ENCODE measurements around the gene TCEAL7.
"Not testable (repeated sequence)": the region's sequence is repeated elsewhere in the genome, so short reads cannot be mapped to it uniquely, and the experiment has no call there.

The TCEAL7 gene, protein sequence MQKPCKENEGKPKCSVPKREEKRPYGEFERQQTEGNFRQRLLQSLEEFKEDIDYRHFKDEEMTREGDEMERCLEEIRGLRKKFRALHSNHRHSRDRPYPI

DNA sequence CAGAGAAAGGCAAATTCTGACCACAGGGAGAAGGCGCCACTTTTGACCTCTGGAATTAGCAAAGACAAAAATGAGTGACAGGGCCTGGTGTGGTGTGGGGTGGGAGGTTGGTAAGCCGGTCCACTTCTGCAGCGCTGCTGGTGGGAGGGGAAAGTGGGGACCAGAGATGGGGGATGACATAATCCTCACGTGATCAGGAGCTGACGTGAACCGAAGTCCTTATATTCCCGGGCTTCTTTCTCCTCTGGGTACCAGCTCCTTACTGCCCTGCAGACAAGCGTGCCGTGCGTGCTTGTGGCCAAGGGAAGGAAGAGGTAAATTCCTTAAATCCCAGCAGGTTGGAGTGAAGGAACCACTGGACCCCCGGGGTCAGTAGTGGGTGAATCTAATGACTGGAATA is at the start of gene TCEAL7:
Gene TCEAL7 (plus strand): TSS at position 249 of the 400 bp plus-strand sequence. CDS start 1,165 bp downstream, outside the sequence.
- no peak for DNase-seq

DNA sequence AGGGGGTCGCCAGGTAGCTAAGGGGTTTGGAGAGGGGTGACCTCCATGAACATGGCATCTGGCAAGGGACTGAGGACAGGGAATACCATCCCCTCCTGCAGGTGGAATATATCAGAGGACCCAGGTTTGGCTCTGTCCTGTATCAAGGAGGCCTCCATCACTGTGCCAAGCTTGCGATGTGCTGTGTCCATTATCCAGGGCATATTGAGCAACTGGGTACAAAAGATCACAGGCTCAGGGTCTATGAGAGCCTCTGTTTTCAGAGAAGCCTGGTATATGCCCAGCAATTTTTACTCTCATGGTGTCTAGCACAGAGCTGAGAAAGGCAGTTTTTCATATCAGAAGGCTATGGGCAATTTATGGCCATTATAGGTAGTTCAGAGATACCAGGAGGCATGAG is 36.9 kb upstream of the TCEAL7 start:
- DNase-seq = no peak

DNA sequence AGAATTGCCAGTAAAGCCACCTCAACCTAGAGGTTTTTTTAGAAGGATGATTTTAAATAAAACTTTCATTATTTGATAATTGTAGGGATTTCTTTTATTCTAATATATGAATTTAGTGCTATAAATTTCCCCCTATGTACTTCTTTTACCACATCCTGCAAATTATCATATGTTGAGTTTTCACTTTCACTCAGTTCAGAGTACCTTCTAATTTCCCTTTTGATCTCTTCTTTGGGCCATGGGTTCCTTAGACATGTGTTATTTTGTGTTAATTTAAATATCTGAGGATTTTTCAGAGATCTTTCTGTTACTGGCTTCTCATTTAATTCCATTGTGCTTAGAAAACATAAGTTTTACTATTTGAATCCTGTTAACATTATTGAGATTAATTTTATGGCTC is 25.3 kb upstream of the TCEAL7 start:
- DNase-seq = no peak

DNA sequence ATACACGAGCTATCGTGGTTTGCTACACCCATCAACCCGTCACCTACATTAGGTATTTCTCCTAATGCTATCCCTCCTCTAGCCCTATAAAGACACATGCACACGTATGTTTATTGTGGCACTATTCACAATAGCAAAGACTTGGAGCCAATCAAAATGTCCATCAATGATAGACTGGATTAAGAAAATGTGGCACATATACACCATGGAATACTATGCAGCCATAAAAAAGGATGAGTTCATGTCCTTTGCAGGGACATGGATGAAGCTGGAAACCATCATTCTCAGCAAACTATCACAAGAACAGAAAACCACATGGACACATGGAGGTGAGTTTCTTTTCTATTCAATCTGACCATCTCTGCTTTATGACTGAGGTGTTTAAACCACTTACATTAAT is 24.4 kb upstream of the TCEAL7 start:
- not testable (repeated sequence) for DNase-seq

DNA sequence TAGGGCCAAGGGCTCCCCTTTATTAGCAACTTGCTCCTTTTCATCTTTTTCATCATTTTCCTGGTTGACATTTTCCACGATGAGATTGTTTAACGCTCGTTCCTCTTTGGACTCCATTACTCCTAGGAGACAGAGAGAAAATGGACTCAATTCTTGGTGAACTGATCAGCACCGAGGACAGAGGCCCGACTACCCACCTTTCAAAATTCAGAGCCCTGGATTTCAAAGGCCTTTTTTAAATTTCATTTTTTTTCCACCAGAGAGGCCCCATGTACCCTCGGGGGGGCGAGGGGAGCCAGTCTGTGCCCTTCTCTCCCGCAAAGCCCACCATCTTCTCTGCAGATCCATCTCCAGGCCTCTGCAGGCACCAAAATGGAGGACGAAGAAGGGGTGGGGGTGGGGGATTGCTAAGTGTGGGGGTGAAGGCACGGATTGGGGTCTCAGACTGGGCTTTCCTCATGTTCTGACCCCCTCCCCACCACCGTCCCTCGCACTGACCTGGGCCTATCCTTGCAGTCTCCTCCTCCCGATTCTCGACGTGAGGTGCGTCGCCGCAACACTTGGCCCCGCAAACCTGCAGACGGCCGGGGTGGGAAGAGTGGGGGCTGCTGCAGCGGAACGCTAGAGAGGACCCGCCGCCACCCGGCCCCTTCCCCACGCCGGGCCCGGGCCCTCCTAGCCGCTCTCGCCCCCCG is 20.0 kb upstream of the TCEAL7 start:
- no peak for DNase-seq

DNA sequence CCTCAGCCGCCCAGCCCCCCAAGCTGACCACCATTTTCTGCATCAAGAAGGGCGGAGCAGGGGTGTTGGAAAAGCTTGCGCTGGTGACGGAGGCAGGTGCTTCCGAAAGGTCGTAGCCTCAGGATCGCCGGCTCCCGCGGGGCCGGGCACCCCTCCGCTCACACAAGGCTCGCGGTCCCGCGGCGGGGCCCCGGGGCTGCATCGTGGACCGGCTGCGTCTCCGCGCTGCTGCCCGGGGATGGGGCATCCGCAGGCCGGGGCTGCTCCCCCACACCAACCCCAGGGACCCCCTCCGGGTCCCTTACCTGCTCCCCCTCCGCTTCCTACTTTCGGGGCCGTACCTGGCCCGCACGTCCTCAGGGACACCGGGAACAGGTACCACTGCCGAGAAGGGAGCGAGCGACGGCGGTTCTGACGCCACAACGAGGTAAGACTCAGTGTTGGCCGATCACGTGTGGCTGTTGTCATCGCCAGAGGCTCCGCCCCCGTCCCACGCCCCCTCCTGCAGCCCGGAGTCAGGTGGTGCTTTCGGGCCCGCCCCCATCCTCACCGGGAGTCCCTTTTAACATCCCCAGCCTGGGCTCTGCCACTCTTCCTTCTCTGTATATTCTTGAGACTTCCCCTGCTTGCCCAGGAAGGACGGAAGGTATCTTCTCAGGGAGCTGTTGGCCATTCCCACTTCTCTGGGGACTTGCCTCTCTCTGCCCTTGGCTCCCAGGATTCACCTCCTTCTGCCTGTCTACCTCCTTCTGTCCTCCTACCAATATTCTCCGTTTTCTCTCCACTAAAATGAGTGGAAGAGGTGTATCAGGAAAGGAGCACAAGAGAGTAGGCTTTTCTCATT is 19.3 kb upstream of the TCEAL7 start, which contains the start of gene BEX2:
Gene BEX2 (minus strand): TSS at position 436 of the 844 bp plus-strand sequence. CDS start 1,014 bp downstream, outside the sequence.
- peak; percentile 22 for DNase-seq

DNA sequence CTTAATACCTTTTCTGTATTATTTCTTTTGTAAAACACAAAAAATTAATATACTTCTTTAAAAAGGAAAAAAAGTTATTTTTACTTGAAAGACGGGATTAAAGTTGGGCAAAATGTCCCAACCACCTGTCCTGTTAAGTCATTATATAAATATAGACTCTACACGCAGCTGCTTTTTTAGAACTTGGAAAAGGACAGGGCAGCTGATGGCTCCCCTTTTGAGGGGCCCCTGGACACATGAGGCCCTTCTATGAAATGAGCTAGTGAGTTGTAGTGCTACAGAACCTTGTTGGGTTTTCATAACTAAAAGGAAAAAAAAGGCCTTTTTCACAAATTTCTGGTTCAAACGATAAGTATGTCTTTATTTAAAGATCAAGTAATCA is 18.6 kb upstream of the TCEAL7 start:
- no peak for DNase-seq

DNA sequence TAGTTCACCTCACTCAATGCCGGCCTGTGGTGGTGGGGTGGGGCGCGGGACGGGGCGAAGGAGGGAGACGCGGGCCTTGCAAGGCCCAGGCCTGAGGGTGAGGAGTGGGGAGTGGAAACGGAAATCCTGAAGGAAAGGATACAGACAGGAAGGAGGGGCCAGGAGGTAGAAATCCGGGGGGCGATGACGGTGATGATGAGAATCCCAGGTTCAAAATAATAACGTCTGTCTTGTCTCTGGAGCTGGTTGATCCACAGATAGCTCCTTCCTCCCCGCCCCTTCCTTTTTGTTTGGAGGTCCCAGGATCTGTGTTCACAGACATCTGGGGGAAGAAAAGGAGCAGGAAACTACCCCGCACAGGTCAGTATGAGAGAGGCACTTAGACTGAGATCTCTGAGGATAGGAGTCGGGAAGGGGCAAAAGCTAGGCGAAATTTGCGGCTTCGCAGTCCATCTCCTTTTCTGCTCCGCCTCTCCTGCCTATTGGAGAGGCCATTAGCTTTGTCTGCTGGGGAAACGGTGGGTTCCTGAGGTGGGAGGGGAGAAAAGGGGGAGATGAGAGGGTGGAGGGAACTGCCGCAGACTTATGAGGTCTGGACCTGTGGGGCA is 746 bp downstream of the TCEAL7 start:
- no peak for DNase-seq

DNA sequence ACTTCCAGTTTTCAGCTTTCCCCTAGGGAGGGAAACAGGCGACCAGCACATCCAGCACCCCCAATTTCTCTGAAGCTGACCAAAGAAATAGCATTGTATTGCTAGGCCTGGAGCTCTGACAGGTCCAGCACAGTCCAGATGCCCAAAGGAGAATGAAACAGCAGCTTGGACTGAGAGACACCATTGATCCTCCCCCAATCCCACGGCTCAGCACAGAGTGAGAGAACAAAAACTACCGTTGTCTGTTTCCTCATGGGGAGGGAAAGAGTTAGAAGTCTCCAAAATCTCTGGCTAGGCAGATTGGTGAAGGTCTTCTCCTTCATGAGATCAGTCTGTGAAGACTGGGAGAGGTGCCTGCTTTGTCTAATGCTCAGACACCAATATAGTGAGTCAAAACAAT is 8.6 kb downstream of the TCEAL7 start:
- DNase-seq = no peak

DNA sequence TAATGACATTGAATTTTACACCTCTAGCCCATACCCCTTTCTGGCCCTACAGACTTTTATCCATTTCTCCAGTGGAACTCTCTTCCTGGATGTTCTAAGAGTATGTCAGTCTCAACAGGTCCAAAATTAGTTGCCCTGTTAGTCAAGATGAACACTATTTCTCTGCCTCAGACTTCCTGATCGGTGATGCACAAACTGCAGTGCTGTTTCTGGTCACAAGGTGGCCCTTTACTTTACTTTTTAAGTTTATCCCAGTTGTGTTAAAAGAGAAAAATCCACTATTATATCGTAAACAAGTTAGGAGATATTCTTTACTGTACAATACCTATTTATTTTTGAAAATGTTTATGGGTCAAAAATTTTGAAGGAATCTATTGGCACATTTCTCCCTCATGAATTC is 13.1 kb downstream of the TCEAL7 start:
- peak; percentile 26 for DNase-seq

DNA sequence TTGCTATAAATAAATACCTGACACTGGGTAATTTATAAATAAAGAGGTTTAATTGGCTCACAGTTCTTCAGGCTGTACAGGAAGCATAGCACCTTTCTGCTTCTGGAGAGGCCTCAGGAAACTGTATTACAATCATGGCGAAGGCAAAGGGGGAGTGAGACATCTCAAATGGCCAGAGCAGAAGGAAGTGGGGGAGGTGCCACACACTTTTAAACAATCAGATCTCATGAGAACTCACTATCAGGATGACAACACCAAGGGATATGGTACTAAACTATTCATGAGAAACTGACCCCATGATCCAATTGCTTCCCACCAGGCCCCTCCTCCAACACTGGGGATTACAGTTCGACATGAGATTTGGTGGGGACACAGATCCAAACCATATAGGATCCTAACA is 14.6 kb downstream of the TCEAL7 start:
- DNase-seq = no peak

DNA sequence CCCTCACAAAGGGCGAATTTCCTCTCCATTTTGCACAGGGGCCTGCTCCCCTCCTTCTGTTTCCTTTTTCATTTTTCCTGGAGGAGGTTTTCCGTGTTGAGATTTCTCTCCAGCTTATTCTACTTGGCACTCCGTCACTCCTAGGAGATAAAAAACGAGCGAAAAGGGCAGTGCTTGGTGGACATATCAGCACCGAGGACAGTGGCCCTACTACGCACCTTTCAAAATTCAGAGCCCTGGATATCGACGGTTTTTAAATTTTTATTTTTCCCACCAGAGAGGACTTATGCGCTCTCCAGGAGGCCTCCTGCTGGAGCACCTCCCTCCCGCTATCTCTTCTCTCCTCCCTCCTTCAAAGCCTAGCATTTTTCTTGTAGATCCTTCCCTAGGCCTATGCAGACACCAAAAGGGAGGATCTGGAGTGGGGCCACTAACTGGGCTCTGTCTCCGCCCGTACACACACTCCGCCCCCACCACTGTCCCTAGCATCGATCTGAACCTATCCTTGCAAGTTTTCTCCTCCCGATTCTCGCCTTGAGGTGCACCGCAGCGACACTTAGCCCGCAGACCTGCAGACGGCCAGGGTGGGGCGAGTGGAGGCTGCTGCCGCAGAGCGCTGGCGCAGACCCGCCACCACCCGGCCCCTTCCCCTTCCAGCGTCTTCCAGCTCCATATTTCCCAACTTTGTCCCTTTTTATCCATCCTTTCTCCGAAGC is 17.8 kb downstream of the TCEAL7 start:
- no peak for DNase-seq

DNA sequence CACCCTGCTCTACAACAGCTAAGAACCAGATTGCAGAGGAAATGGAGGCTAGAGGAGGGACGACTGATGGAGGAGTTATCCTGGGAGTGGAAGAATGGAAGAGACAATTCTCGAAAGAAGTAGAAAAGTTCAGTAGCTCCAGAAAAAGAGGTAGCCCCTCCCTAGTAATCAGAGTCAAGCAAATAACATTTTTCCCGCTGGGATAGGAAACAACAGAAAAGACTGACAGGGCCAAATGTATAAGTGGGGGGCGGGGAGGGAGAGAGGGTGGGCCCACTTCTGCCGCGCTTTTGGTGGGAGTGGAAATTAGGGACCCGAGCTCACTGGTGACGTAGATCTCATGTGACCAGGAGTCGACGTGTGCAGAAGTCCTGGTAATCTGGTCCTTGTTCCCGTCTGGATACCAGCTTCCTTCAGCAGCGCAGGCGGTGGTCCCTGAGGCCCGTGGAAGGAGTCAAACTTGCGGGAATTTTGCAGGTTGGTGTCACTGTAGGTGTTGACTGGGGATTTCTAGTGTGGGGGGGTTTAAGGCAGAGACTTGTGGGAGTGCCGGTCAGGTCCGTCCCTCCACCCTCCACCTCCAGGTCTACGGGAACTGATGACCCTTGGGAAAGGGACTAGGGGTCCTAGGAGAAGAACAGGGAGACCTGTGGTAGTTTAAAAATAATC is 26.2 kb downstream of the TCEAL7 start, which contains the start of gene TCEAL9:
Gene TCEAL9 (plus strand): TSS at position 377 of the 669 bp plus-strand sequence. CDS start 1,179 bp downstream, outside the sequence.
- DNase-seq = peak; percentile 29

DNA sequence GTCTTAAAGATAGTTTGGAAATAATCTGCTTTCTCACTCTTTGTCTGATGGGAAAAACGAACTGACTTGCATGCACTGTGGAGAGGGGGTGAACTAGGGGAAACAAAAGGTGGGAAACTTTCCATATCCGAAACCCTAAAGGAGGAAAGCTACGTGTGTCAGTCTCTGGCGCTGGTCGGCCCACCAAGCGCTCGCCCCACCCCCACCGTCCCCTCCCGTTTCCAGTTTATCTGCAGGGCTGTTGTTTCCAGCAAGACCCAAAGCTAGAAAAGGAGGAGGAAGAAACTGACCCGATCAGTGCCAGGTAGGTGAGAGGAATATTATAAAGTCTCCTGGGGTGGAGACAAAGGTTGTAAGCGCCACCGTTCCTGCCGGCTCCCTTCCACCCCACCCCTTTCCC is 26.8 kb downstream of the TCEAL7 start:
- no peak for DNase-seq

DNA sequence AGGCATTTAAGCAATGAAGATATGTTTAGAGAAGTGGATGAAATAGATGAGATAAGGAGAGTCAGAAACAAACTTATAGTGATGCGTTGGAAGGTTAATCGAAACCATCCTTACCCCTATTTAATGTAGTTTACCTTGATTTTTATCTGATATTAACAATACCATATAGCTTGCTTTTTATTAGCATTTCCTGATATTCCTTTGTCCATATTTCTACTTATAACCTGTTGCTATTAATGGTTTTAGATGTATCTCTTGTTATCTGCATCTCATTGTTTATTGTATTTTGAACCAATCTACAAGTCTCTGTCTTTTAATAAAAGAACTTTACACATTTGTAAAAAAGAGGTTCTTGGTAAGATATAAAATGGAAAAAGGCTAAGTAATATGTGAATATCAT is 27.8 kb downstream of the TCEAL7 start:
- no peak for DNase-seq

DNA sequence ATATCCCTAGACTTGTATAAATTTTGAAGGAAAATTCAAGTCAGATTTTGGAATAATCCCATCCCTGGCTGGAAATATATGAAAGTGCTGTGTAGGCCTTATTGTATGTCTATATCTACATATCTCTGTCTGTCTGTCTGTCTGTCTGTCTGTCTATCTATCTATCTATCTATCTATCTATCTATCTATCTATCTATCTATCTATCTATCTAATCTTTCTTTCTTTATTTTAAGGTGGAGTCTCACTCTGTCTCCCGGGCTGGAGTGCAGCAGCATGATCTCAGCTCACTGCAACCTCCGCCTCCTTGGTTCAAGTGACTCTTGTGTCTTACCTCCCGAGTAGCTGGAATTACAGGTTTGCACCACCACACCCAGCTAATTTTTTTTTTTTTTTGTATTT is 29.6 kb downstream of the TCEAL7 start:
- not testable (repeated sequence) for DNase-seq

DNA sequence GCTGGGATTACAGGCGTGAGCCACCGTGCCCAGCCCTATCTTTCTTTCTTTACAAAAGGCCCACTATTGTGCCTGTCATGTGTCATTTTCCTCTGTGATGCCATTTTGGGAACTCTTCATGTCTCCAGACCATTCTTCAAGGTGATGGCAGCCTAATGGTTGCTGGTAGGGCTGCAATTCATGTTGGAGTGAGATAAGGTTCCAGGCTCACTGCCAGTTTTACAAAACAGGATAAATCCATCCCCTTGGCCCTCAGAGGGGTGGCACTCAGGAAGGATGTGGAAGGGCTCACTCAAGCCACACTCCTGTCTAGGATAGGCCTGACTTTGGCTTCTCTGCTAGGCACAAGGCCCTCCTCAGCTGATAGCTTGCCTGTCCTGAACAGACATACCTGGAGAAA is 30.1 kb downstream of the TCEAL7 start:
- no peak for DNase-seq

DNA sequence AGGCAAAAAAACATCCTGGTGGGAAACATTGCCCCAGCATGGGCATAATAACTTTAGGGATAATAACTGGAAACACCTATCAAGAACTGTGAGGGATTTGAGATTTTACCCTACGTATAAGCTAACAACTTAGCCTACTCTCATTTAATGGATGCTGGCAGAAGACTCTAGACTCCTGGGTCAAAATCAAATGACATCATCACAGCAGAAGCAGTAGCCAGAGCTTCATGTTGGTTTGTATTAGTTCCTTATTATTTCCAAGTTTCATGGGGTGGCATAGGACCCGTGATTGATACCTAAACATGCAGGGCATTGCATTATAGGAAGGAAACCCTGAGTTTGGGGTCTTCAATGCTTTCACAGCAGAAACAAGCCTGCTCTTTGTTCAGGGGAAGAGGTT is 30.9 kb downstream of the TCEAL7 start:
- DNase-seq = no peak

DNA sequence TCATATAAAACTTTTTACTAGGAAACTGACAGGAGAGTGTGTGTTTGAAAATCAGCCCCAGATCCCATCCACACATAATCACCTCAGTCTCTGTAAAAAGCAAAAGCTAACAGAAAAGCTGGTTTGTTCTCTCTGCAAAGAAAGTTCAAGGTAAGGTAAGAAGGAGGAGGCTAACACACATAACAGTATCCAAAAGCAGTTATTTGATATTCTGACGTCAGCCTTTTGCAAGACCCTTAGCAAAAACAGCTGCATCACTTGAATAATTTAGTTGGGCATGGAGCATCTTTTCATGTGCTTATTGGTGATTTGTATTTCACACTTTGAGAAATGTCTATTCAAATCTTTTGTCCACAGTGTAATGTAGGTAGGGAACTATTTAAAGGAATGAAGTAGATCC is 31.8 kb downstream of the TCEAL7 start:
- no peak for DNase-seq

DNA sequence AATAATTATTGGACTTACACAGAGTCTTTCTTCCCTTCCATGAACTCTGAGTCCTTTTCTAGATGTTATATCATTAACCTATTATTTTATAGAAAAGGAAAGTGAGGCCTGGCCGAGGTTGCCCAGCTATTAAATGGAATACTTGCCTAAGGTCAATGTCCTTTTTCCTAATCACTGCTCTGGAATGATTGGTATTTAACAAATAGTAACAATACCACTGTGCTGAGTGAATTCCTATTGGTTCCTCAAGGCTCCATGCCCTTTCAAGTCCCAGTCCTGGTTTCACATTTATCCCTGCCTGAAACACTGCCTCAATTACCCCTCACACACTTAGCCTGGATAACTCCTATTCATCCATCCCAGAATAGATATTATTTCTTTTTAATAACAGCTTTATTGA is 32.4 kb downstream of the TCEAL7 start:
- DNase-seq = no peak

DNA sequence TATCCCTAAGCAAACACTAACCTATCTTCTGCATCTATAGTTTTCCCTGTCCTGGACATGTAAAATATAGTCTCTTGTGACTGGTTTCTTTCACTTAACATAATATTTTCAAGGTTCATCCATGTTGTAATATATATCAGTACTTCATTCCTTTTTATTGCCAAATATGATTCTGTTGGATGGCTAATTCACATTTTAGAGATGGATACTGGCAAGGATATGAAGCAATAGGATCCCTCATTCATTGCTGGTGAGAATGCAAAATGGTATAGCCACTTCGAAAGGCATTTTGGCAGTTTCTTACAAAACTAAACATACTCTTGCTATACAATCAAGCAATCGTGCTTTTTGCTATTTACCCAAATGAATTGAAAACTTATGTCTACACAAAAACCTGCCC is 33.0 kb downstream of the TCEAL7 start:
- no peak for DNase-seq

DNA sequence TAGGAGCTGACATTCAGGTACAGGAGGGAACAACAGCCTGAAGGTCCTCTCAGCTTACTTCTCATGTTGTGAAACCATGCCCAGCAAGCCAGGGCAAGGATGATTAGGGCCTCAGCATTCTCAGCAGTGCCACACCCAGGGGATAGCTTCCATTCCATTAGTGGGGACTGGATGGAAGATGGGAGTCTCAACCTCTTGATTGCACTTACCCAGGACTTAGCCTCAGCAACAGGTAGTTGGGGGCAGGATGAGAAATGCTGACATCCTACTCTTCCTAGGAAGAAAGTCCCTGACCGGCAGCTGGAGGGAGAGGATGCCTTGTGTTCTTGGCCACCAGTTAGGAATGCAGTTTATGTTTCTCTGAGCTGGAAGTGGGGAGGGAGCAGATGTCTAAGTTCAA is 37.5 kb downstream of the TCEAL7 start:
- no peak for DNase-seq
